ENCODE measurements around the gene PPM1H. TPM values are rescaled to one million over a fixed set of nuclear protein-coding genes. Genes with fewer than 3 reads are reported as not detected.

Gene PPM1H
- total RNA-seq, 1 donor from 2014 or later: 6.3 TPM

DNA sequence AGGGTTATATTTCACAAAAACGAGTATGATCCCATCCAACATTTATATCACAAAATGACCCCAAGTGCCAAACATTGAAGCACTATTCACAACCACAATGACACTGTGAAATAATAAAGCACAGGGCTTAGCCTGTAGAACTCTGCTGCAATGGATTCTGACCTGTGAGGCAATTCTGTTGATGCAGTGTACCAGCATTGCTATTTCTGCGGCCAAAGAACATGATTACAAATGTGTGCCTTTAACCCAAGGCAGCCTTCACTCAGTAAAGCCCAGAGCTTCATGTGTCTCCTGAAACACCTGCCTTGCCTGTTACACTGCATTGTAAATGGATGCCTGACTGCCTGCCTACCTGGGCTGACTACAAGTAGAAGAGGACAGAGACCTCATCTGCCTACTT lies 158.0 kb downstream of the PPM1H start:
- Mint-ChIP-seq H3K4me3 (ENCODE audit: unreplicated experiment) (no peak overlapping the region), H3K27me3 (ENCODE audit: unreplicated experiment) (peaks cover 8% of the 10 kb centered on the region), H3K4me1 (ENCODE audit: low read depth, unreplicated experiment) (peaks cover 5% of the 10 kb centered on the region), H3K9me3 (ENCODE audit: unreplicated experiment) (no peaks in the 10 kb centered on the region), H3K27ac (ENCODE audit: unreplicated experiment) (no peak overlapping the region), H3K36me3 (ENCODE audit: unreplicated experiment) (no peaks in the 10 kb centered on the region)
- TF ChIP-seq, protein P1, sequence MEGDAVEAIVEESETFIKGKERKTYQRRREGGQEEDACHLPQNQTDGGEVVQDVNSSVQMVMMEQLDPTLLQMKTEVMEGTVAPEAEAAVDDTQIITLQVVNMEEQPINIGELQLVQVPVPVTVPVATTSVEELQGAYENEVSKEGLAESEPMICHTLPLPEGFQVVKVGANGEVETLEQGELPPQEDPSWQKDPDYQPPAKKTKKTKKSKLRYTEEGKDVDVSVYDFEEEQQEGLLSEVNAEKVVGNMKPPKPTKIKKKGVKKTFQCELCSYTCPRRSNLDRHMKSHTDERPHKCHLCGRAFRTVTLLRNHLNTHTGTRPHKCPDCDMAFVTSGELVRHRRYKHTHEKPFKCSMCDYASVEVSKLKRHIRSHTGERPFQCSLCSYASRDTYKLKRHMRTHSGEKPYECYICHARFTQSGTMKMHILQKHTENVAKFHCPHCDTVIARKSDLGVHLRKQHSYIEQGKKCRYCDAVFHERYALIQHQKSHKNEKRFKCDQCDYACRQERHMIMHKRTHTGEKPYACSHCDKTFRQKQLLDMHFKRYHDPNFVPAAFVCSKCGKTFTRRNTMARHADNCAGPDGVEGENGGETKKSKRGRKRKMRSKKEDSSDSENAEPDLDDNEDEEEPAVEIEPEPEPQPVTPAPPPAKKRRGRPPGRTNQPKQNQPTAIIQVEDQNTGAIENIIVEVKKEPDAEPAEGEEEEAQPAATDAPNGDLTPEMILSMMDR (IDR thresholded peaks at IDR 0.05; ENCODE audit: partially characterized antibody, unreplicated experiment): no peak
- no peak for DNase-seq

DNA sequence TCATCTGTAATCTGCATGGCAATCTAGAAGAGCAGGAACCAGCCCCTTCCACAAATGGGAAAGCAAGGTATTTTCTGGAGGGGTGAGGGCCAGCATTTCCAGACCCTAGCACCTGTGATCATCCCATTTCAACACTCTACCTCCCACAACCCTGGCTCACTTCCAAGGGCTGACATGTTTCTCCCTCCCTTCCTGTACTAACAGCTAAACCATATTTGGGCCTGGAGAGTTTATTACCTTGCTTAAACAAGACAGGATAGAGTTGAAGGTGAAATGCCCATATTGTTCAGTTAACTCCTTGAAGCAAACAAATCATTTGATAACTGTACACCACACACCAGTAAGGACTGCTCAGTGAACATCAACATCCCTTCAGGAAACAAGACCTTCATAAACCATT lies 158.4 kb downstream of the PPM1H start:
- no peaks in the 10 kb centered on the region for H3K9me3 Mint-ChIP-seq (ENCODE audit: unreplicated experiment)
- peaks cover 8% of the 10 kb centered on the region for H3K27me3 Mint-ChIP-seq (ENCODE audit: unreplicated experiment)
- H3K4me1 Mint-ChIP-seq (ENCODE audit: low read depth, unreplicated experiment): peaks cover 2% of the 10 kb centered on the region
- no peak for DNase-seq
- H3K27ac Mint-ChIP-seq (ENCODE audit: unreplicated experiment): no peak overlapping the region
- H3K36me3 Mint-ChIP-seq (ENCODE audit: unreplicated experiment): no peaks in the 10 kb centered on the region
- H3K4me3 Mint-ChIP-seq (ENCODE audit: unreplicated experiment): no peak overlapping the region
- TF ChIP-seq, protein P1 (IDR thresholded peaks at IDR 0.05; ENCODE audit: partially characterized antibody, unreplicated experiment): no peak

DNA sequence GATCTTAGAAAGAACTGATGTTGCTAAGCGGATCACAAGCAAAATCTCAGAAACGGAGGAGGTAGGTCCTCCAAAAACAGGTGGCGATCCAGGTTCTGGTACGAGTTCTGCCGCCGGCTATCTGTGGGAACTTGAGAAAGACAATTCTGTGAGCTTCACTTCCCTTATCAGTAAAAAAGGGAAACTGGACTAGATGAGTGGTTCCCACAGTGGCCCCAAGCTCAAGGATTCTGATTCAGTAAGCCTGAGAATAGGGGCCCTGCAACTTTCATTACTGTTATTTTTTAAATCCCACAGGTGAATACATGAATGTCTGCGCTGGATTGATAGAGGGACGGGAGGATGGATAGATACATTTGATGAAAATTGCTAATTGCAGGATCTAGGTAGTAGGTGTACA lies 160.2 kb downstream of the PPM1H start:
- TF ChIP-seq, protein P1 (IDR thresholded peaks at IDR 0.05; ENCODE audit: partially characterized antibody, unreplicated experiment): no peak
- no peaks in the 10 kb centered on the region for H3K4me1 Mint-ChIP-seq (ENCODE audit: low read depth, unreplicated experiment)
- no peaks in the 10 kb centered on the region for H3K9me3 Mint-ChIP-seq (ENCODE audit: unreplicated experiment)
- no peak overlapping the region for H3K4me3 Mint-ChIP-seq (ENCODE audit: unreplicated experiment)
- no peak for DNase-seq
- H3K36me3 Mint-ChIP-seq (ENCODE audit: unreplicated experiment): no peaks in the 10 kb centered on the region
- H3K27ac Mint-ChIP-seq (ENCODE audit: unreplicated experiment): no peak overlapping the region
- peaks cover 6% of the 10 kb centered on the region for H3K27me3 Mint-ChIP-seq (ENCODE audit: unreplicated experiment)

DNA sequence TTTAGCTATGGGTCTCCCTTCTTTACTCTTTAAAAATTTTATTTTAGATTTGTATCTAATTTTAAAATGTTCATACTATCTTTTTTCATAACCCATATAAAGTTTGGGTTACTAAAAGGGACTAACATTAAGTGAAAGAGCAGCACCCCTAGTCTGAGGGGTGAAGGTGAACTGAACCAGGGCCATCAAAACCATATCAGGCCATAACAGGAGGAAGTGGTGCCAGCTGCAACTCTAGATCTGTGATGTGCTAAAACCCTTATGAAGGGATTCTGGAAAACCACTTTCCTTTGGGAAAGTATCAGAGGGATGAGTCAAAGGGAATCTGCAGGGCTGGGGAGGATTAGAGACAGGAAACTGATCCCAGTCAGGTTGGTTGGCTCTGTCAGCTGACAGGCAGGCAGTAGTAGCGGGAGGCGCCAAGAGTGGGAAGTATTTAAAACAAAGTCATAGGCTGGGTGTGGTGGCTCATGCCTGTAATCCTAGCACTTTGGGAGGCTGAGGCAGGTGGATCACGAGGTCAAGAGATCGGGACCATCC lies 162.5 kb downstream of the PPM1H start:
- H3K4me3 Mint-ChIP-seq (ENCODE audit: unreplicated experiment): no peak overlapping the region
- DNase-seq: no peak
- peaks cover 6% of the 10 kb centered on the region for H3K27me3 Mint-ChIP-seq (ENCODE audit: unreplicated experiment)
- H3K4me1 Mint-ChIP-seq (ENCODE audit: low read depth, unreplicated experiment): no peaks in the 10 kb centered on the region
- no peaks in the 10 kb centered on the region for H3K9me3 Mint-ChIP-seq (ENCODE audit: unreplicated experiment)
- no peaks in the 10 kb centered on the region for H3K36me3 Mint-ChIP-seq (ENCODE audit: unreplicated experiment)
- TF ChIP-seq, protein P1 (IDR thresholded peaks at IDR 0.05; ENCODE audit: partially characterized antibody, unreplicated experiment): no peak
- H3K27ac Mint-ChIP-seq (ENCODE audit: unreplicated experiment): no peak overlapping the region

DNA sequence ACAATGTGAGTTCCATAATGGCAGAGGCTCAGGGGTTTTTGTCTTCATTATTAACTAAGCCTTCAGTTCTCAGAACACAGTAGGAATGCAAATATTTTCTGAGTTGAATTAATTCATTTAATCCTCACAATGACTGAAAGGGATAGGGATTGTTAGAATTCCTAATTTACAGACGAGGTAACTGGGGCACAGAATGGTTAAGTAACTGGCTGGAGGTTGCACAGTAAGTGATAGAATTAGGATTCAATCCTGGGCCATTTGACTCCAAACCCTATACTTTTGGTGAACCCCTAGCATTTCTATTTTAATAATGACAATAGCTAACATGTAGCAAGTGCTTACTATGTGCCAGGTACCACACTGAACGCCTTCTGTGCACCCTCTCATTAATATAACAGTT lies 163.1 kb downstream of the PPM1H start:
- H3K4me3 Mint-ChIP-seq (ENCODE audit: unreplicated experiment): no peak overlapping the region
- no peaks in the 10 kb centered on the region for H3K4me1 Mint-ChIP-seq (ENCODE audit: low read depth, unreplicated experiment)
- no peaks in the 10 kb centered on the region for H3K36me3 Mint-ChIP-seq (ENCODE audit: unreplicated experiment)
- TF ChIP-seq, protein P1 (IDR thresholded peaks at IDR 0.05; ENCODE audit: partially characterized antibody, unreplicated experiment): no peak
- H3K9me3 Mint-ChIP-seq (ENCODE audit: unreplicated experiment): no peaks in the 10 kb centered on the region
- no peak for DNase-seq
- no peak overlapping the region for H3K27ac Mint-ChIP-seq (ENCODE audit: unreplicated experiment)
- H3K27me3 Mint-ChIP-seq (ENCODE audit: unreplicated experiment): peaks cover 6% of the 10 kb centered on the region
